ENCODE results near the gene TPSG1.

Gene TPSG1

GRCh38 chr16:1221628-1222552 is 3.2 kb downstream of the TPSG1 start:
- no peak overlapping the region for H3K27ac ChIP-seq (ENCODE audit: low read depth, low read length, poor library complexity, severe bottlenecking)
- no peaks in the 10 kb centered on the region for H3K36me3 ChIP-seq (ENCODE audit: insufficient read depth, low read length)
- H3K9ac ChIP-seq (ENCODE audit: low read length) = no peak overlapping the region
- H3K9me2 ChIP-seq (ENCODE audit: low read depth, low read length) = no peaks in the 10 kb centered on the region
- no peak overlapping the region for H3K4me2 ChIP-seq (ENCODE audit: low read length)
- no peak overlapping the region for H2AFZ ChIP-seq (ENCODE audit: low read length)
- no peak overlapping the region for H3K4me3 ChIP-seq (ENCODE audit: low read depth, low read length, poor library complexity, severe bottlenecking)
- no peaks in the 10 kb centered on the region for H4K20me1 ChIP-seq (ENCODE audit: insufficient read depth, low read length)
- H3K79me2 ChIP-seq (ENCODE audit: insufficient read depth, low read length) = no peaks in the 10 kb centered on the region
- TF ChIP-seq EZH2 (IDR thresholded peaks at IDR 0.05; ENCODE audit: borderline replicate concordance, low read length) = no peak
- TF ChIP-seq, protein P1, sequence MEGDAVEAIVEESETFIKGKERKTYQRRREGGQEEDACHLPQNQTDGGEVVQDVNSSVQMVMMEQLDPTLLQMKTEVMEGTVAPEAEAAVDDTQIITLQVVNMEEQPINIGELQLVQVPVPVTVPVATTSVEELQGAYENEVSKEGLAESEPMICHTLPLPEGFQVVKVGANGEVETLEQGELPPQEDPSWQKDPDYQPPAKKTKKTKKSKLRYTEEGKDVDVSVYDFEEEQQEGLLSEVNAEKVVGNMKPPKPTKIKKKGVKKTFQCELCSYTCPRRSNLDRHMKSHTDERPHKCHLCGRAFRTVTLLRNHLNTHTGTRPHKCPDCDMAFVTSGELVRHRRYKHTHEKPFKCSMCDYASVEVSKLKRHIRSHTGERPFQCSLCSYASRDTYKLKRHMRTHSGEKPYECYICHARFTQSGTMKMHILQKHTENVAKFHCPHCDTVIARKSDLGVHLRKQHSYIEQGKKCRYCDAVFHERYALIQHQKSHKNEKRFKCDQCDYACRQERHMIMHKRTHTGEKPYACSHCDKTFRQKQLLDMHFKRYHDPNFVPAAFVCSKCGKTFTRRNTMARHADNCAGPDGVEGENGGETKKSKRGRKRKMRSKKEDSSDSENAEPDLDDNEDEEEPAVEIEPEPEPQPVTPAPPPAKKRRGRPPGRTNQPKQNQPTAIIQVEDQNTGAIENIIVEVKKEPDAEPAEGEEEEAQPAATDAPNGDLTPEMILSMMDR (IDR thresholded peaks at IDR 0.05; ENCODE audit: low read length) = no peak
- H3K9me3 ChIP-seq (ENCODE audit: low read length) = no peaks in the 10 kb centered on the region
- H3K4me1 ChIP-seq (ENCODE audit: insufficient read depth, low read length, severe bottlenecking) = no peaks in the 10 kb centered on the region
- no peaks in the 10 kb centered on the region for H3F3A ChIP-seq (ENCODE audit: insufficient read depth, low read length)
- 0 out of 2 replicates have a peak, but pooled peaks cover 3% of the 10 kb centered on the region for H3K27me3 ChIP-seq (ENCODE audit: insufficient read depth, low read length)

DNA sequence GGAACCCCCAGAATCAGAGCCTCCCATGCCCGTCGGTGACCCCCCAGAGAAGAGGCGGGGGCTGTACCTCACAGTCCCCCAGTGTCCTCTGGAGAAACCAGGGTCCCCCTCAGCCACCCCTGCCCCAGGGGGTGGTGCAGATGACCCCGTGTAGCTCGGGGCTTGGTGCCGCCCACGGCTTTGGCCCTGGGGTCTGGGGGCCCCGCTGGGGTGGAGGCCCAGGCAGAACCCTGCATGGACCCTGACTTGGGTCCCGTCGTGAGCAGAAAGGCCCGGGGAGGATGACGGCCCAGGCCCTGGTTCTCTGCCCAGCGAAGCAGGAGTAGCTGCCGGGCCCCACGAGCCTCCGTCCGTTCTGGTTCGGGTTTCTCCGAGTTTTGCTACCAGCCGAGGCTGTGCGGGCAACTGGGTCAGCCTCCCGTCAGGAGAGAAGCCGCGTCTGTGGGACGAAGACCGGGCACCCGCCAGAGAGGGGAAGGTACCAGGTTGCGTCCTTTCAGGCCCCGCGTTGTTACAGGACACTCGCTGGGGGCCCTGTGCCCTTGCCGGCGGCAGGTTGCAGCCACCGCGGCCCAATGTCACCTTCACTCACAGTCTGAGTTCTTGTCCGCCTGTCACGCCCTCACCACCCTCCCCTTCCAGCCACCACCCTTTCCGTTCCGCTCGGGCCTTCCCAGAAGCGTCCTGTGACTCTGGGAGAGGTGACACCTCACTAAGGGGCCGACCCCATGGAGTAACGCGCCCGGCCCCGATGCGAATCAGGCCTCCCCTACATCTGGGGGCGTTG is 4.0 kb downstream of the TPSG1 start:
- Histone ChIP-seq H3K4me2 (ENCODE audit: low read length) (no peak overlapping the region), H2AFZ (ENCODE audit: low read length) (no peak overlapping the region), H3K79me2 (ENCODE audit: insufficient read depth, low read length) (no peaks in the 10 kb centered on the region), H3K36me3 (ENCODE audit: insufficient read depth, low read length) (no peaks in the 10 kb centered on the region), H3K4me1 (ENCODE audit: insufficient read depth, low read length, severe bottlenecking) (no peaks in the 10 kb centered on the region), H3K9me2 (ENCODE audit: low read depth, low read length) (no peaks in the 10 kb centered on the region), H3F3A (ENCODE audit: insufficient read depth, low read length) (no peaks in the 10 kb centered on the region), H3K27ac (ENCODE audit: low read depth, low read length, poor library complexity, severe bottlenecking) (no peak overlapping the region), H3K9ac (ENCODE audit: low read length) (no peak overlapping the region), H3K4me3 (ENCODE audit: low read depth, low read length, poor library complexity, severe bottlenecking) (no peak overlapping the region), H3K9me3 (ENCODE audit: low read length) (no peaks in the 10 kb centered on the region), H3K27me3 (ENCODE audit: insufficient read depth, low read length) (0 out of 2 replicates have a peak, but pooled peaks cover 3% of the 10 kb centered on the region), H4K20me1 (ENCODE audit: insufficient read depth, low read length) (no peaks in the 10 kb centered on the region)
- TF ChIP-seq EZH2 (IDR thresholded peaks at IDR 0.05; ENCODE audit: borderline replicate concordance, low read length) = no peak
- TF ChIP-seq, protein P1 (IDR thresholded peaks at IDR 0.05; ENCODE audit: low read length) = no peak

DNA sequence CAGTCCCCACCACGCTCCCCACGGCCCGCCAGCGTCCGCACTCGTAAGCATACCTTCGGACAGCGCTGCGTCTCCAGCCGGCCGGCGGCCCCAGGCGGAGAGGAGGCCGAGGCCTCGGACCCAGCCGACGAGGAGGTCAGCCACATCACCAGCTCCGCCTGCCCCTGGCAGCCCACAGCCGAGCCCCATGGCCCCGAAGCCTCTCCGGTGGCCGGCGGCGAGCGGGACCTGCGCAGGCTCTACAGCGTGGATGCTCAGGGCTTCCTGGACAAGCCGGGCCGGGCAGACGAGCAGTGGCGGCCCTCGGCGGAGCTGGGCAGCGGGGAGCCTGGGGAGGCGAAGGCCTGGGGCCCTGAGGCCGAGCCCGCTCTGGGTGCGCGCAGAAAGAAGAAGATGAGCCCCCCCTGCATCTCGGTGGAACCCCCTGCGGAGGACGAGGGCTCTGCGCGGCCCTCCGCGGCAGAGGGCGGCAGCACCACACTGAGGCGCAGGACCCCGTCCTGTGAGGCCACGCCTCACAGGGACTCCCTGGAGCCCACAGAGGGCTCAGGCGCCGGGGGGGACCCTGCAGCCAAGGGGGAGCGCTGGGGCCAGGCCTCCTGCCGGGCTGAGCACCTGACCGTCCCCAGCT is 4.9 kb downstream of the TPSG1 start:
- H3K4me3 ChIP-seq (ENCODE audit: low read depth, low read length, poor library complexity, severe bottlenecking) = no peak overlapping the region
- H3K79me2 ChIP-seq (ENCODE audit: insufficient read depth, low read length) = no peaks in the 10 kb centered on the region
- TF ChIP-seq, protein P1 (IDR thresholded peaks at IDR 0.05; ENCODE audit: low read length) = no peak
- no peak for TF ChIP-seq EZH2 (IDR thresholded peaks at IDR 0.05; ENCODE audit: borderline replicate concordance, low read length)
- no peak overlapping the region for H2AFZ ChIP-seq (ENCODE audit: low read length)
- H3K27ac ChIP-seq (ENCODE audit: low read depth, low read length, poor library complexity, severe bottlenecking) = no peak overlapping the region
- no peaks in the 10 kb centered on the region for H4K20me1 ChIP-seq (ENCODE audit: insufficient read depth, low read length)
- no peaks in the 10 kb centered on the region for H3K9me2 ChIP-seq (ENCODE audit: low read depth, low read length)
- H3K36me3 ChIP-seq (ENCODE audit: insufficient read depth, low read length) = no peaks in the 10 kb centered on the region
- H3K27me3 ChIP-seq (ENCODE audit: insufficient read depth, low read length) = 0 out of 2 replicates have a peak, but pooled peaks cover 3% of the 10 kb centered on the region
- H3K9me3 ChIP-seq (ENCODE audit: low read length) = no peaks in the 10 kb centered on the region
- no peaks in the 10 kb centered on the region for H3K4me1 ChIP-seq (ENCODE audit: insufficient read depth, low read length, severe bottlenecking)
- no peaks in the 10 kb centered on the region for H3F3A ChIP-seq (ENCODE audit: insufficient read depth, low read length)
- no peak overlapping the region for H3K9ac ChIP-seq (ENCODE audit: low read length)
- H3K4me2 ChIP-seq (ENCODE audit: low read length) = no peak overlapping the region
